HG03025 (cell line): ENCODE results near the gene FIGNL2.
"Not testable (repeated sequence)": the region's sequence is repeated elsewhere in the genome, so short reads cannot be mapped to it uniquely, and the experiment has no call there.

ENCODE experiments used
- ATAC-seq: cut with Tn5 transposase; IDR thresholded peaks from one replicate; pipeline ENCODE4 v1.9.1; 2021; ENCODE audit warnings: mild to moderate bottlenecking, moderate library complexity; ENCODE audit not compliant: unreplicated experiment, low FRiP score

Gene FIGNL2

DNA sequence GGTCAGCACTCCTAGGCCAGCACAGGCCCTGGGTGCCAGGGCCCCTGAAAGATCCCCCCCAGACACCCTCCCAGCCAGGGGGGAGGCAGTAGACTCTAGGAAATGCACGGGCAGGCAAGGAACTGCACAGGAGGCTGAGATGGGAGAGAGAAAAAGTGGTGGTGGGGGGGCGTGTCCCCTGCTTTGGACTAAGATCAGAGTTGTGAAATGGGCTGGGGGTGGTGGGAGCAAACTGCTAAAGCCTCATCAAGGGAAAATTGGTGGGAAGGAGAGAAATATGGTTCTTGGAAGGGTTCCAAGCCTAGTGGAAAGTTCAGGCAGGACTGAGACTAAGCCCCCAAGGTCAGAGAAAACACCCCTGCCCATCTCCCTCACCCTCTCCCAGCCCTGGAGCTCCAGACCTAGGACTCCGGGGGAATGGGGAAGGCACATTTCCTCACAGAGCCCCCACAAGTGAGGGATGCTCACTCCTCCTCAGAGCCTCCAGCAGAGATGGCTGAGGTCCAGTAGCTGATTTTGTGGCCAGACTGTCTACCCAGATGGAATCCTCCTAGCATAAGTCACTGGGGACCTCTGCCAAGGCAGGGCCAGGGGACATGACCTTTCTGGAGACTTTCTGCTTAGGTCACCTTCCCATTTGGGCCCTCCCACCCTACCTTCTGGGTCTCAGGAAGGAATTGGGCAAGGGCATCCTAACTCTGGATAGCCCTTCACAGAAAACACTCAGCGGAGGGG, 29.8 kb downstream of the FIGNL2 start:
- no peak for ATAC-seq

DNA sequence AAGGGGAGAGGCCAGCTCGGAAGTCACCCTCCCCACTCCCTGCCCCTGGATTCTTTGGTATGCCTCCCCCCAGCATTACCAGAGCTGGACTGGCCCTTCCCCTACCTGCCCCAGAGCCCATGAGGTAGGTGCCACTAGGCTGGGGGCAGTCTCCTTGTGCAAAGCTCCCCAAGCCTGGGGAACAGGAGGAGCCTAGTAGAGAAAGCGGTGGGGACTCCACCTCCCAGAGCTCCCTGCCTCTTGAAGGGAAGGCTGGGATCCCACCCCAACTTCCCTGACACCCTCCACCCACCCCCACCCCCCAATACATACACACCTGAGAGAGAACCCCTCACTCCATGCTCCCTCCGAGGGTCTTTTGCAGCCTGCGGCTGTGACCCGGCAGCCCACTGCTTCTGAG, 30.4 kb downstream of the FIGNL2 start:
- no peak for ATAC-seq

DNA sequence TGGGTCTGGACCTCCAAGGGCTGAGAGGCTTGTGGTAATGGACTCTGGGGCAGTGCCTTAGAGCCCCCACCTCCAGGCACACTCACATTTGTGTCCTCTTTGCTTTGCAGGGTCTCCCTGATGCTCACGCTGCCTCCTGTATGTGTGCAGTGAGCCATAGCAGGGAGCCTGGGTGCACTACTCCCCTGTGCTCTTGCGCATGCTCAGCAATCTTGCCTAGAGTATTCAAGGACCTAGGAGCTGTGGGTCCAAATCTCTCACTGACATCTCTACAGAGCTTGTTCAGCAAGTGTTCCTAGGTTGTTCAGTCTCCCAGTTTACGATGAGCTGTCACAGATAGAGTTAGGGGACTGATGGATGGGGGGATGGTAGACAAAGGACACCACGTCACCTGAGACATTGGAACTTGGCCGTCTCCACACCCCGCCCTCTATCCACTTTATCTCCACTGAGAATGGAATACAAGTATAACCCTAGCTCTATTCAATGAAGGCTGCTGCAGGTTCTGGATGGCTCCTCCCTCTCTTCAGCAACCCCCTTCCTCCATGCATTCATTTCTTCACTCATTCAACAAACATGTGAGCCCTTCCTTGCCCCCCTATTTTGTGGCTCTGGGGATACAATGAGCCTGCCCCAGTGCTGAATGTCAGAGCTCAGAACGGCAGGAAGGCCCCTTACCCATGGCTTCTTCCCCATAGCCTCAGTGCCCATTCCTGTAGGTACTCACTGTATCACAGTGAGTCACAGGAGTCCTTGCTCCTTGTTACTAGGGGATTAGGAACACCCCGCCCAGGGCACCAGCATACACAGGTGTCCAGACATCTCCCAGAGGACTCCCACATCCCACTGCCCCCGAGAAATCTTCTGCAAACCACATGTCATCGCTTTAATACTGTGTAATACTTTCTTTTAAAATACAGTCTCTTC, 31.2 kb downstream of the FIGNL2 start:
- no peak for ATAC-seq

DNA sequence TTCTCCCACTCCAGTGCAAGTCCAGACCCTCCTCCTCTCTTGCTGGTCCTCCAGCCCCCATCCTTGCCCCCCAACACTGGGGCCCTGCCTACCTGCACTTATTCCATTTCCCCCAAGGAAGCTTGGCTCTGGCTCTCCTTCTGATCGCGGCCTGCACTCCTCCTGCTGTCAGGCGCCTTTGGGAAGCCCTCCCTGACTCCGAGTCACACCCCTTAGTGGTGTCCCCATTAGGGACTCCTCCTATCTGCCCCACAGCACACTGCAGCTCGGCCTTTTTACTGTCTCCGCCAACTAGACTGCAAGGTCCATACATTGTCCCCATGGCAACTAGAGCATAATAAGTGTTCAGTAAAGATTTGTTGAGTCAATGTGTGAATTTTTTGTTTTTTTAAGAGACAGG, 32.9 kb downstream of the FIGNL2 start:
- no peak for ATAC-seq

DNA sequence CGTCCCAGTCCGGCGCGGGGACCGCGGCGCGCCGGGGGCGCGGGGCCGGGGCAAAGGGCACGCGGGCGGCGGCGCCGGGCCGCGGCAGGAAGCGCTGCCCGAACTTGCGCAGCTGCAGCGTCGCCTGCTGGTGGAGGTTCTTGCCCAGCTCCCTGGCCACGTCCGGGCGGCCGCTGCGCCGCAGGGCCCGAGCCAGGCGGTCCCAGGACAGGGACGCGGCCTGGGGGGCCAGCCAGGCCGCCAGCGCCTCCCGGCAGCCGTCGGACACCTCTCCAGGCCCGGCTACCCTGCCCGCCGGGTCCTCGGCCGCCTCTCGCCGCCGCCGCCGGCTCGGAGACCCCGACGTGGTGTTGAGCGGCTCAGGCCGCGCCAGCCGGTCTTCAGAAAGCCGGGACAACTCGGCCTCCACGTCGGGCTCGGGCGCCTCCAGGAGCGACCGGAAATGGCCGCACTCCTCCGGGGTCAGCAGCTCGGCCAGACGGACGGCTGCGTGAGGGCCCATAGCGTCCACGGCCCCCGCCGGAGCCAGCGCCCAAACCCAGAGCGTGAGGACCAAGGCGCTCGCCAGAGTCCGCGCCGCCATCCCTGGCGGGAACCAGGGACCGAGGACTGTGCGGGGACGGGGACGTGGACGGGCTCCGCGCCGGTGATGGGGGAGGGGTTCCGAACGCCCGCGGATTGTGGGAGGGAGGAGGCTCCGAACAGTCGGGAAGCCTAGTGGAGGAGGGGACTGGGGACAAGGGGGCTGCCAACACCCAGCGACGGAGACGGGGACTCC, 34.0 kb downstream of the FIGNL2 start:
- no peak for ATAC-seq

DNA sequence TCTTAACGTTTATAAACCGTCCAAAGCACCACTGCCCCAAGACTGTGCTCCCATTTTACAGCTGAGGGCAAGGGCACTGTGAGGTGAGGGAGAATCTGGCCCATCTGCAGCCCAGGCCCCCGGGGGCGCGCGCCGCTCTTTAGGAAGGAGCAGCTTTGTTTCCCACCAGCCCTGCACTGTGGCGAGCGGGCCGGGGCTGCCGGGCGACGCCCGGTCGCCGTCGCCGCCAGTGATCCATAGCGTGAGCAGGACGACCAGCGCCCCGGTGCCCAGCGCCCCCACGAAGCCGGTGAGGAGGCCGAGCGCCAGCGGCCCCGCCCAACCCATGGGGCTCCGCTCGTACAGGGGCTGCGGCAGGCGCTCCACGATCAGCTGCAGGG, 34.6 kb downstream of the FIGNL2 start:
- no peak for ATAC-seq

DNA sequence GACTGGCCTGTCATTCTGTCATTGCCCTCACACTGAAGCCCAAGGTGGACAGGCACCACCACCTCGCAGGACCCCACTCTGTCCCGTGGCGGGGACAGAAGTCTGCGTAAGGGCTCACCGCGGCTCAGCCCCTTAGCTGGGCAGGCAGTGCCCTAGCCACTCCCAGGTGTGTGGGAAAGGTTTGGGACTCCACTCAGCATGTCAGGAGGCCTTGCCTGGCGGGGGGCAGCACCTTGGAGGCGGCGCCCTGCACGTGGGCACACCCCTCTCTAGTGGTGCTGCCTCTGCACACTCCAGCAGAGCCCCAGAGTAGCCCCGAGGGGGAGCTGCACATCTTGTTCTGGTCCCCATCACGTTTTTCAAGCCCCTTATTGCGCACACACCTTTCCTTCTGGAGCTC, 35.6 kb downstream of the FIGNL2 start:
- no peak for ATAC-seq

DNA sequence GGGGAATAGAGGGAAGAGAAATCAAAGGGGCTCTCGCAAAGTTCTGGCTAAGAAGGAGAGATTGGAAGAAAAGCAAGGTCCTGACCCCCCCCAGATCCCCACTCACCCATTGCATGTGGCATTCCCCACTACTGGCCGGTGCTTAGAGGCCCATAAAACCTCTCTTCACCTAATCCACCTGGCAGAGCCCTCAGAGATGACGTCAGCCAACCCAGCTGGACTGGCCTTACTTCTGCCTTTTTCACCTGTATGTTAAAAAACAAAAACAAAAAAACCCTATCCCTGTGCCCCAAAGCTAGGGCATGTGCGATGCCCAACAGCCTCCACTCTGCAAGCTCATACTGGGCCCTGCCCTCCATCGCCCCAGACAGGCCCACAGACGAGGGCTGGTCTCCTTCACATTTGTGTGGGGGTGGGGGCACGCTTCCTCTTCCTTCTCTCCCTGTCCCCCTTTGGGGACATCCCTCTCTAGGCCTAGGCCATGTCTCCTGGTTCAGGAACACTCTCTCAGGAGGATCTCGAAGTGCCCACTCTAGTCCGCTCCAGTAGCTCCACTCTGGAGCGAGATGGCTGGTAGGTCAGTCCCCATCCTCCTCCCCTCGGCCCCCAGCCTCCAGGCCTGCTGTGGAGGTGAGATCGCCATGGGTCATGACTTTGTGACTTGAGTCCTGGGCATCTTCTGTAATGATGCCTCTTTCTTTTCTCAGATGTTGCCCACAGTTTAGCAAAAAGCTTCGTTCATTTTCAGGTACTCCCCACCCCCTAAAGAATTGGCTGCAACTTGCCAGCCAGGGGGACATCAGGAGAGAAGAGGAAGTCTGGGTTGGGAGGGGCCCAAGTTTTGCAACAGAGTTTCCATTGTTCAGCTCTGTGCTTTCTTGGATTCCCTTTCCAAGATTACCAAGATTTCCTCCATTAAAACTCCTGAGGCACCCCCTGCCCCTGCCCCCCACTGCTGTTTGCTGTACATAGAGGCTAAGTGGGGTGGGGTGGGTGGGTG, 37.0 kb downstream of the FIGNL2 start:
- no peak for ATAC-seq

DNA sequence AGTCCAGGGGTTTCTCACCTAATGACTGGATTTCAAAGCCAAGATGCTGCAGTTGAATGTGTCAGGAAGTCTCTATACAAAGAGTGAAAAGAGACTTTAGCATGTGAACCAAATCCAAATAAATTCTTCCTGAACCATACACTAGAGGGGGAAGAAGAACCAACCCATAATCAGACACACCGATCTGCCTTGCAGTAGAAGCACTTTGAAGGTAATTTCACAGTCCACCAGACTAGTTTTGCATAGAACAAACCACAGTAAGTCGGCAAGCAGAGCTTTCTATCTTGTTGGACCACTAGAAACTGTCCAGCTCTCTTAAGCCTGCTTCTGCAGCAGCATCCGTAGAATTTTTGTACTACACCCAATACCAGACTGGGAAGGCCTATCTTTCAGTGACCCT, 39.3 kb downstream of the FIGNL2 start:
- ATAC-seq, result no peak

DNA sequence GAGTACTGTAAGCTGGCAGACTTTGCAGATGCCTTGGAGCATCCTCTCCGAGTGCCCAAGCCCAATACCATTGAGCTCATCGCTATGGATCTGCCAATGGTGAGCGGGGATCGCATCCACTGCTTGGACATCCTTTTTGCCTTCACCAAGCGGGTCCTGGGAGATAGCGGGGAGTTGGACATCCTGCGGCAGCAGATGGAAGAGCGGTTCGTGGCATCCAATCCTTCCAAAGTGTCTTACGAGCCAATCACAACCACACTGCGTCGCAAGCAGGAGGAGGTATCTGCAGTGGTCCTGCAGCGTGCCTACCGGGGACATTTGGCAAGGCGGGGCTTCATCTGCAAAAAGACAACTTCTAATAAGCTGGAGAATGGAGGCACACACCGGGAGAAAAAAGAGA, 41.6 kb downstream of the FIGNL2 start:
- no peak for ATAC-seq

DNA sequence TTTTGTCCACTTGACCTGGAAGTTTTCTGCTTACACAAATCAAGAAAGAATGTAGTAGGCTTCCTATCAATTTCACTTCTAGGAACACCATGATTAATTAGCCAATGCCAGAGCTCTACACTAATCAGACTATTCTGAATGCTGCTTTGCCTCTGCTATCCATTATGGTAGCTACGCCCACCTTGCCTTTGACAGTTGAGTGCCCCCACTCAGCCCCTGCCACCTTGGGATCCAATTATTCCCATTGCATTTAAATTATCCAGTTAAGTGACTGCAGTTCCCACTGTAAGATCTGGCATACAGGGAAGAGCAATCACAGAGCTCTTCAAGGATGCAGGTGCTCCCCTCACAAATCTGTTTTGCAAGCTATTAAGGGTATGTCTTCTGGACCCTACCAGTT, 47.5 kb downstream of the FIGNL2 start:
- ATAC-seq, result no peak

DNA sequence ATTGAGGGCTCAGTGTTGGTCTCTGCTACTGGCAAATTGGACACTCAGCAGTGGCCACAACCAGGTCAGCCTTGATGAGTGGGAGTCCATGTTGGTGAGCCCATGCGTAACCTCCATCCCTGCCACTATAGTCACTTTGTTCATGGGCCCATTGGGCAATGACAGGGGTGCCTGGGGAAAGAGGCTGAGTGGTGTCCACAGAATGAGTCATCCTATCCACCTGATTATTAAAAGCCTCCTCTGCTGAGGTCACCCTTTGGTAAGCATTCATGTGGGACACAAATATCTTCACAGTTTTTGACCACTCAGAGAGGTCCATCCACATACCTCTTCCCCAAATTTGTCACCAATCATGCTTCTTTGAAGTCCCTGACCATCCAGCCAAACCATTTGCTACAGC, 50.0 kb downstream of the FIGNL2 start:
- no peak for ATAC-seq

DNA sequence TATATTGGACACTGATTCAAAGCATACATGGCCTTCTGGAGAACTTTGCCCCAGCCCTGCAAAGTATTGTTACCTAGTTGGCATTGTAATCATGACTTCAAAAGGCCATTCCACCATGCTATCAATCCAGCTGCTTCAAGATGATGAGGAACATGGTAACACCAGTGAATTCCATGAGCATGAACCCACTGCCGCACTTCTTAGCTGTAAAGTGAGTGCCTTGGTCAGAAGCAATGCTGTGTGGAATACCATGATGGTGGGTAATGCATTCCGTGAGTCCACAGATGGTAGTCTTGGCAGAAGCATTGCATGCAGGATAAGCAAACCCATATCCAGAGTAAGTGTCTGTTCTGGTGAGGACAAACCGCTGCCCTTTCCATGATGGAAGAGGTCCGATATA, 50.5 kb downstream of the FIGNL2 start:
- ATAC-seq, result not testable (repeated sequence)

DNA sequence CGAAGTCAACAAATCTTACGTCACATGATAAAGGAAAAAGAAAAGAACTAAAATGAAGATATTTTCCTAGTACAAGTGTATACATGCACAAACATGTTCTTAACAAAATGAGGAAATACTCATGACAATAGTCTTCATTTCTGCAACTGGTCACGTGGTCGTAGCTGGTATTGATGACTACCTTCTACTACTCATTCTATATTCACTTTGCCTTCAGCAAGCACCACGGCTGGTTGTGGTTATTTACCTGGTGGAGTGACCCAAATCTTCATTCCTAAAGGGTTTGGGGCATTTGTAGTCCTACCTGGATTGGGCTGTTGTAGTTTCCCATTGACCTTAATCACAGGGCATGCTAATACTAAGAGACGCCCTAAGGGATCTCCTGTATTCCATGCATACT, 51.2 kb downstream of the FIGNL2 start:
- no peak for ATAC-seq

DNA sequence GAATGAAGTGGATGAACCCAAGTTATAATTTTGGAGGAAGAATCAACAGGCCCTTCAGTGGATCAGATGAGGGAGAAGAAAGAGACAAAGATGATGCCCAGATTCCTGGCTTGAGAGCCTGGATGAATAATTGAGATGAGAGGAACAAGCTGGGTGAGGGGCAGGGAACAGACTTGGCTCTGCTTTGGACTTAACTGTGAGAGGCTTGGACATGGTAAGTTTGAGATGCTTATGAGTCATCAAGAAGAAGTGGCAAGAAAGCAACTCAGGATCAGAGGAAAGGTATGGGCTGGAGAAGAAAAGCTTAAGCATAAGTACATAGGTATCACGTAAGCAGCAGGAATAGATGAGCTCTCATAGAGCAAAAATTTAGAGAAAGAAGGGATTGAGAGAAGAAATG, 55.3 kb downstream of the FIGNL2 start:
- ATAC-seq, result no peak

DNA sequence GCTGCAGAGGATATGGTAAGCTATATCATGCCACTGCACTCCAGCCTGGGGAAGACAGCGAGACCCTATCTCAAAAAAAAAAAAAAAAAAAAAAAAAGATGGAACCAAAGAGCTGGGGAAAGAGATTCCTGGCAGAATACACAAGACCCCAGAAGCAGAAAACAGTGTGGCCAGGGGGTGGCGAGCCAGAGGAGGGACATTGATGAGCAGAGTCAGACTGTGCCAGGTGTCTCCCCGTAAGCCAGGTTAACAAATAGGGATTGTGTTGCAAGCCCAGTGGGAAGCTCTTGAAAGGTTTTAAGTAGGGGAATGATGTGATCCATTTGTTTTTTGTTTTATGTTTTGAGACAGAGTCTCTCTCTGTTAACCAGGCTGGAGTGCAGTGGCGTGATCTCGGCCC, 56.1 kb downstream of the FIGNL2 start:
- no peak for ATAC-seq

DNA sequence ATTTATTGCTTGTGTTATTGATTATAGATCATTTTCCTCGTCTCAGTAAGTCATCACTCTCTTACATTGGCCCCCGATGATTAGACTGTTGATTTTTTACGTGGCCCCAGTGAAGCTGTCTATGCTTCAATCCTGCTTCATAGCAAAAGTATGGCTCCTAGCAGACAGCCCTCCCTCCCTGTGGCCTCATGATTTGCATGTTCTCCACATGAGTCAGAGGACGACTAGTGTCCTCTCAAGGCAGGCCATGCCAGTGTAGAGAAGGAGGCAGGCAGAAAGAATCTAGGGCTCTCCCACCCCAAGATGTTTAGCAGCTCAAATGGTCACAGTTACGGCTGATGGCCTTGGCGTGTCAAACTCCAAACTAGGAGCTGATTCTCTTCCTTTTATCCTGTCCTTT, 59.6 kb downstream of the FIGNL2 start:
- ATAC-seq, result no peak

DNA sequence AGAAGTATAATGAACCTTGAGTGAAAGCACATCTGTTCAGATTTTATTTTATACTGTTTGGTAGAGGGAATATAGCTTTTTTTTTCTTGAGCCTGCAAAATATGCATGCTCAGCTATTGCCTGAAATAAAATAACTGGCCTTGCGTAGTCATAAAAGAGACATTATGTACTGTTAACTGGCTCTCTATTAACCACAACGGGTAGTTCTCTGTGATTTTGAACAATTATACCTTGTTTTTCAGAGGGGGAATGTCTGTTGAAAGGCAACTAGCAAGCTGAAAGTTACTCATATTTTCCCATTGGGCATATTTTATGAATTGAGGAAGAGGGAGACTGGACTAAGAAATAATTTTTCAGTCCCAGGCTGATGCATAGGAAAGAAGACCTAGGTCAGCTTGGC, 62.6 kb downstream of the FIGNL2 start:
- no peak for ATAC-seq

DNA sequence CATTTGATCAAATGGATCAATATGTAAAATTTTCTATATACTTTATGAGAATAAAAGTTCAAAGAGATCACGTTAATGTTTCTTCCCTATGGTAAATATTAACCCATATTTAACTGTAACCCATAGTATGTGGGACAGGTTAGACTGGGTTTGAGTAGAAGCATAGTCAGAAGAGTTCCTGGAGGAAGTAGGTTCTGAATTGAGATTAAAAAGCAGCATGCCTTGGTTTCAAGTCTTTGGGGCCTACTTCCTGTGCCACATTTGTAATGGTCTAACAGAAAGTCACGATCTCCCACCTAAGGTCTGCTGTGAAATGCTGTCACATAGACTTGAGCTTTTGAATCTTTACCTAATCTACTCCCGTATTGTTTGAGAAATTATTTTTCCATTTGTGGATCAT, 63.8 kb downstream of the FIGNL2 start:
- no peak for ATAC-seq

DNA sequence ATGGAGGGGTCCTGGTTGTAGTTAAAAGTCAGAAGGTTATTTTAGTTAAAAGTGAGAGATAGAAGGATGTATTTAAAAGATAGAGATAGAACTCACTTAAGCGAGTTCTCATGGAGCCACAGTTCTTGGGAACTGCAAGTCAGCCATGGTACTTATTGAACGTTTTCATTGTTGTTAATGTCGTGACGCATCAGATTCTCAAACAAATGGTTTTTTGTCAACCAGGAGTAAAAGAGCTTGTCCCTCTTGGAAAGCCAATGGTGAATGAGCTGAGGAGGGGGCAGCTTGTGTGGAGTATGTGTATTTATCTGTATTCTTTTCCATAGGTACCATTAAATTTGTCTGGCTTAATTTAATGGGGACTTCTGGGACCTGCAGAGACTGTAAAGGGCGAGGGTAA, 68.6 kb downstream of the FIGNL2 start:
- ATAC-seq, result no peak
